CD4-positive, alpha-beta T cell treated with Interleukin-17A for 1 hour (primary cell): Measurements from ENCODE around the gene ZNF33A.
"Not testable (repeated sequence)": the region's sequence is repeated elsewhere in the genome, so short reads cannot be mapped to it uniquely, and the experiment has no call there.

ENCODE experiments used
- DNase-seq: peaks from one replicate; pipeline ENCODE4 v3.0.0-alpha.2; 2020

Gene ZNF33A

GRCh38 chr10:38010119-38010903, at the start of gene ZNF33A:
Gene ZNF33A (plus strand): TSS chr10:38010675. CDS start chr10:38012342, 1,667 bp downstream.
- peak; percentile 95 for DNase-seq

GRCh38 chr10:37965006-37965405, 45.5 kb upstream of the ZNF33A start:
- DNase-seq = no peak

- DNase-seq = no peak
These were observed 38.1 kb upstream of the ZNF33A start for GRCh38 chr10:37972396-37972795.

- DNase-seq = peak; percentile 39
These were observed 35.0 kb upstream of the ZNF33A start for GRCh38 chr10:37975401-37975991.

GRCh38 chr10:37976091-37976879, 34.2 kb upstream of the ZNF33A start, which contains the start of gene ZNF25:
Gene ZNF25 (minus strand): TSS chr10:37976647. CDS start chr10:37971722, 4,925 bp downstream.
- DNase-seq = peak; percentile 99

- DNase-seq = no peak
These were observed 33.6 kb upstream of the ZNF33A start for GRCh38 chr10:37976880-37977203.

GRCh38 chr10:37991655-37992054, 18.8 kb upstream of the ZNF33A start:
- DNase-seq = no peak

GRCh38 chr10:37992083-37992482, 18.4 kb upstream of the ZNF33A start:
- no peak for DNase-seq

- DNase-seq = not testable (repeated sequence)
These were observed 11.6 kb upstream of the ZNF33A start for GRCh38 chr10:37998920-37999319.

GRCh38 chr10:38000474-38000873, 10.0 kb upstream of the ZNF33A start:
- not testable (repeated sequence) for DNase-seq

- DNase-seq = no peak
These were observed 7.4 kb upstream of the ZNF33A start for GRCh38 chr10:38003026-38003425.

GRCh38 chr10:38003588-38003987, 6.9 kb upstream of the ZNF33A start:
- DNase-seq = no peak

- no peak for DNase-seq
These were observed 2.9 kb upstream of the ZNF33A start for GRCh38 chr10:38007551-38007950.

- no peak for DNase-seq
These were observed 2.5 kb upstream of the ZNF33A start for GRCh38 chr10:38007991-38008390.

- no peak for DNase-seq
These were observed 5.9 kb downstream of the ZNF33A start for GRCh38 chr10:38016354-38016753.

GRCh38 chr10:38019124-38019523, 8.6 kb downstream of the ZNF33A start:
- DNase-seq = not testable (repeated sequence)

- DNase-seq = no peak
These were observed 14.8 kb downstream of the ZNF33A start for GRCh38 chr10:38025283-38025682.

- peak; percentile 13 for DNase-seq
These were observed 17.5 kb downstream of the ZNF33A start for GRCh38 chr10:38027986-38028385.

GRCh38 chr10:38032886-38033285, 22.4 kb downstream of the ZNF33A start:
- DNase-seq = no peak

GRCh38 chr10:38038107-38038931, 27.8 kb downstream of the ZNF33A start:
- peak; percentile 58 for DNase-seq

- DNase-seq = no peak
These were observed 28.4 kb downstream of the ZNF33A start for GRCh38 chr10:38038932-38039245.

GRCh38 chr10:38043516-38043915, 33.0 kb downstream of the ZNF33A start:
- DNase-seq = peak; percentile 20

GRCh38 chr10:38045129-38045528, 34.7 kb downstream of the ZNF33A start:
- DNase-seq = no peak
